ENCODE results near the gene TULP4. TPM values are rescaled to one million over a fixed set of nuclear protein-coding genes. Genes with fewer than 3 reads are reported as not detected.
"Not testable (repeated sequence)": the region's sequence is repeated elsewhere in the genome, so short reads cannot be mapped to it uniquely, and the experiment has no call there.

The TULP4 gene
- total RNA-seq, 1 experiment from 2014 or later, result 126 TPM

- Mint-ChIP-seq H3K27ac (ENCODE audit: unreplicated experiment) (peak overlapping the region; percentile 72), H3K9me3 (ENCODE audit: unreplicated experiment) (no peaks in the 10 kb centered on the region), H3K36me3 (ENCODE audit: insufficient read depth, unreplicated experiment) (peaks cover 68% of the 10 kb centered on the region), H3K27me3 (ENCODE audit: insufficient read depth, unreplicated experiment) (no peaks in the 10 kb centered on the region), H3K4me3 (ENCODE audit: unreplicated experiment) (peak overlapping the region; percentile 2), H3K4me1 (ENCODE audit: low read depth, unreplicated experiment) (peaks cover 30% of the 10 kb centered on the region)
- BruUV-seq (replicated peaks), result TSS peak; percentile 75
- Histone ChIP-seq H3K9me3 (peaks cover 19% of the 10 kb centered on the region; the same call in 1 of the 2 replicates), H3K4me3 (ENCODE audit: low read depth, low read length) (no peak overlapping the region), H3K36me3 (ENCODE audit: control insufficient read depth, insufficient read depth, low read length) (peaks cover 2% of the 10 kb centered on the region; the same call in 1 of the 2 replicates), H3K4me1 (peaks cover 27% of the 10 kb centered on the region), H3K27me3 (replicated peaks; ENCODE audit: control insufficient read depth, insufficient read depth, low read length) (no peaks in the 10 kb centered on the region)
- DNase-seq, result no peak
- ChIA-PET POLR2A (no interaction called here), CTCF (interaction anchor here (0.6 kb wide), 1 partner anchor 9 kb away, joined by 8 read pairs; no protein-coding TSS in a partner anchor)
- intact Hi-C loops (cut with micrococcal nuclease; ENCODE audit: unreplicated experiment), result loop anchor here (1.0 kb wide), 3 partner anchors 16 to 114 kb away; no protein-coding TSS in a partner anchor
- TF ChIP-seq CTCF (IDR thresholded peaks at IDR 0.05; ENCODE audit: insufficient read depth in 1 of 2, low read depth in 1 of 2, low read length in 1 of 2, severe bottlenecking in 1 of 2, unreplicated experiment in 1 of 2), result no peak
Observed at GRCh38 chr6:158338311-158339112, 26.2 kb downstream of the TULP4 start.

GRCh38 chr6:158339197-158339596 lies 26.9 kb downstream of the TULP4 start:
- BruUV-seq (replicated peaks); H3K36me3 ChIP-seq (ENCODE audit: control insufficient read depth, insufficient read depth, low read length); H3K27me3 ChIP-seq (replicated peaks; ENCODE audit: control insufficient read depth, insufficient read depth, low read length); H3K9me3 Mint-ChIP-seq (ENCODE audit: unreplicated experiment); H3K4me3 ChIP-seq (ENCODE audit: low read depth, low read length); H3K27me3 Mint-ChIP-seq (ENCODE audit: insufficient read depth, unreplicated experiment); CTCF ChIA-PET; POLR2A ChIA-PET: not testable (repeated sequence)
- Histone ChIP-seq H3K4me1 (peaks cover 29% of the 10 kb centered on the region), H3K9me3 (peaks cover 19% of the 10 kb centered on the region; the same call in 1 of the 2 replicates)
- peaks cover 37% of the 10 kb centered on the region for H3K4me1 Mint-ChIP-seq (ENCODE audit: low read depth, unreplicated experiment)
- peak overlapping the region; percentile 2 for H3K4me3 Mint-ChIP-seq (ENCODE audit: unreplicated experiment)
- DNase-seq, result peak; percentile 83 to 87
- intact Hi-C loops (cut with micrococcal nuclease; ENCODE audit: unreplicated experiment), result loop anchor here (1.0 kb wide), 3 partner anchors 17 to 113 kb away; no protein-coding TSS in a partner anchor
- peaks cover 67% of the 10 kb centered on the region for H3K36me3 Mint-ChIP-seq (ENCODE audit: insufficient read depth, unreplicated experiment)
- peak overlapping the region; percentile 72 for H3K27ac Mint-ChIP-seq (ENCODE audit: unreplicated experiment)

GRCh38 chr6:158340252-158340651 lies 28.0 kb downstream of the TULP4 start:
- BruUV-seq (replicated peaks), result no TSS peak
- POLR2A ChIA-PET, result no interaction called here
- TF ChIP-seq CTCF (IDR thresholded peaks at IDR 0.05; ENCODE audit: insufficient read depth in 1 of 2, low read depth in 1 of 2, low read length in 1 of 2, severe bottlenecking in 1 of 2, unreplicated experiment in 1 of 2), result no peak
- H3K36me3 Mint-ChIP-seq (ENCODE audit: insufficient read depth, unreplicated experiment), result peaks cover 78% of the 10 kb centered on the region
- Histone ChIP-seq H3K27me3 (replicated peaks; ENCODE audit: control insufficient read depth, insufficient read depth, low read length) (no peaks in the 10 kb centered on the region), H3K36me3 (ENCODE audit: control insufficient read depth, insufficient read depth, low read length) (peaks cover 2% of the 10 kb centered on the region; the same call in 1 of the 2 replicates), H3K4me1 (peaks cover 39% of the 10 kb centered on the region), H3K4me3 (ENCODE audit: low read depth, low read length) (no peak overlapping the region), H3K9me3 (peaks cover 28% of the 10 kb centered on the region)
- H3K4me1 Mint-ChIP-seq (ENCODE audit: low read depth, unreplicated experiment), result peaks cover 47% of the 10 kb centered on the region
- no peaks in the 10 kb centered on the region for H3K27me3 Mint-ChIP-seq (ENCODE audit: insufficient read depth, unreplicated experiment)
- H3K9me3 Mint-ChIP-seq (ENCODE audit: unreplicated experiment), result peaks cover 16% of the 10 kb centered on the region
- no peak overlapping the region for H3K4me3 Mint-ChIP-seq (ENCODE audit: unreplicated experiment)
- CTCF ChIA-PET, result no interaction called here
- no peak for DNase-seq
- intact Hi-C loops (cut with micrococcal nuclease; ENCODE audit: unreplicated experiment), result no loop called here
- no peak overlapping the region for H3K27ac Mint-ChIP-seq (ENCODE audit: unreplicated experiment)
